GM12874 (cell line): ENCODE results near the gene PANK2.

Experiments used
- CTCF ChIP-seq: IDR thresholded peaks from 2 replicates; pipeline ENCODE4 v1.5.1; 2011; ENCODE audit warnings: low read depth, mild to moderate bottlenecking, control low read depth, low read length, moderate library complexity; ENCODE audit not compliant: insufficient read depth

Gene PANK2

GRCh38 chr20:3865152-3865886 is 23.9 kb upstream of the PANK2 start:
- no peak for TF ChIP-seq CTCF

DNA sequence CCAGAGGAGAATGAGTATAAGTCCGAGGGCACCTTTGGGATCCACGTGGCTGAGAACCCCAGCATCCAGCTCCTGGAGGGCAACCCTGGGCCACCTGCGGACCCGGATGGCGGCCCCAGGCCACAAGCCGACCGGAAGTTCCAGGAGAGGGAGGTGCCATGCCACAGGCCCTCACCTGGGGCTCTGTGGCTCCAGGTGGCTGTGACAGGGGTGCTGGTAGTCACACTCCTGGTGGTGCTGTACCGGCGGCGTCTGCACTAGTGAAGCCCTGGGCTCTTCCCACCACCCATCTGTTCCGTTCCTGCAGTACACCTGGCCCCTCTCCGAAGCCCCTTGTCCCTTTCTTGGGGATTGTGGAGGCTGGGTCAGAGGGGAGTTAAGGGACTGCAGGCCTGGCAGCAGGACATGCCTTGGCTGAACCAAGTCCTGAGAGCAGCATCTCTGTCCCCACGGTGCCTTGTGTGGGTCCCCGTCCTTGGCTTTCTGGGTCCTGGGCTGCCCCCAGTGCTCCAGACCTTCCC is 23.2 kb upstream of the PANK2 start:
- no peak for TF ChIP-seq CTCF

DNA sequence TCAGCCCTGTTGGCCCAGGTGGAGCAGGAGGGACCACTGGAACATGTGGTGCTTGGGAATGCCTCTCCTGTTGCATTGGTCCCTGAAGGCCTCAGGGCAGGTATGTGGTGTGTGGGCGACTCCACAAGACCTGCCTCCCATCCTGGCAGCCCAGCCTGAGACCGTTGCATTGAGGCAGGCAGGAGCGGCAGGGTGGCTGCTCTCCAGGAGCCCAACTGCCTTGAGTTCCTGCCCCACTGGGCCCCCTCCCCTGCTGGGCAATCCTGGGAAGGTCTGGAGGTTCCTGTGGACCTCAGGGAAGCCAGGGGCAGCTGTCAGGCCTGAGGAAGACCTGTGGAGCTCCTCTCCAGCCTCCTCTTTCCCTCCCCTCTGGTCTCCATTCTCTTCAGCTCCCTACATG is 22.7 kb upstream of the PANK2 start:
- no peak for TF ChIP-seq CTCF

DNA sequence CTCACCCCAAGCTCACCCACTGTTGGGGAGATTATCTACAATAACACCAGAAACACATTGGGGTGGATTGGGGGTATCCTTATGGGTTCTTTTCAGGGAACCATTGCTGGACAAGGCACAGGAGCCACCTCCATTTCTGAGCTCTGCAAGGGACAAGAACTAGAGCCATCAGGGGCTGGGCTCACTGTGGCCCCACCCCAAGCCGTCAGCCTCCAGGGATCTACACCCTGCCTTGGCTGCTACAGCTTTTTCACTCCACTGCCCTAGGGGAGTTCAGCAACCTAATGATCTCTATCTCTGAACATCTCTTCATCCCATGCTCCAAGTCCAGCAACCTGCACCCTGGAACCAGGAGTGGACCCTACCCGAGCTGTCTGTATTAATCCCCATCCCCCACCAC is 21.4 kb upstream of the PANK2 start:
- no peak for TF ChIP-seq CTCF

- no peak for TF ChIP-seq CTCF
Measured at GRCh38 chr20:3869839-3870634, 19.1 kb upstream of the PANK2 start.

GRCh38 chr20:3871550-3872265 is 17.5 kb upstream of the PANK2 start:
- TF ChIP-seq CTCF: no peak

DNA sequence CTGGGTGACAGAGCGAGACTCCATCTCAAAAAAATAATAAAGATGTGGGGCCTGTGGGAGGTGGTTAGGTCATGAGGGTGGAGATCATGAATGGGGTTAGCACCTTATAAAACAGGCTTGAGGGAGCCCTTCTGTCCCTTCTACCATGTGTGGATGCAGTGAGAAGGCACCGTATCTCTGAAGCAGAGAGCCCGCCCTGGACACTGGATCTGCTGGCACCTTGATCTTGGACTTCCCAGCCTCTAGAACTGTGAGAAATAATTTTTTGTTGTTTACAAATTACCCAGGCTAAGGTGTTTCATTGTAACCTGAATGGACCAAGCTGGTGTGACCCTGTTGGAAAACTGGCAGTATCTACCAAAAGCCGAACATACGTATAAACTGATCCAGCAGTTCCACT is 15.7 kb upstream of the PANK2 start:
- TF ChIP-seq CTCF: no peak
